WTC11 (cell line): ENCODE results near the gene SLC8B1. TPM values are rescaled to one million over a fixed set of nuclear protein-coding genes. Genes with fewer than 3 reads are reported as not detected.

ENCODE experiments used
- ATAC-seq: fragments of 200-7000 bp; cut with Tn5 transposase; 2 replicates; pipeline ENCODE4 v1.10.0; 2021; ENCODE audit warnings: mild to moderate bottlenecking, moderate library complexity
- CTCF ChIA-PET: fragments of 300-600 bp; sonication (Branson Sonifier 250); formaldehyde crosslinking; loops from one replicate; lab custom pipeline; 2021; ENCODE audit warnings: antibody characterized with exemption; lab: Charles Lee
- POLR2A ChIA-PET: fragments of 350-600 bp; sonication (Branson Sonifier 250); formaldehyde crosslinking; loops from one replicate; lab custom pipeline; 2021; ENCODE audit warnings: antibody characterized with exemption; lab: Charles Lee
- DNase-seq: peaks from one replicate; pipeline ENCODE4 v3.0.0; 2021; ENCODE audit warnings: low spot score
- H3K27ac Mint-ChIP-seq: 2 replicates; pipeline ENCODE4 v1.8.0; 2021; ENCODE audit warnings: mixed read lengths
- H3K27me3 Mint-ChIP-seq: 2 replicates; pipeline ENCODE4 v1.8.0; 2021; ENCODE audit warnings: low read depth, mild to moderate bottlenecking, moderate library complexity, mixed read lengths
- H3K36me3 Mint-ChIP-seq: 2 replicates; pipeline ENCODE4 v1.8.0; 2021; ENCODE audit warnings: mixed read lengths
- H3K4me1 Mint-ChIP-seq: 2 replicates; pipeline ENCODE4 v1.8.0; 2022; ENCODE audit warnings: mixed read lengths
- H3K4me3 Mint-ChIP-seq: 2 replicates; pipeline ENCODE4 v1.8.0; 2021; ENCODE audit warnings: mild to moderate bottlenecking, moderate library complexity, mixed read lengths
- H3K9me3 Mint-ChIP-seq: 2 replicates; pipeline ENCODE4 v1.8.0; 2021; ENCODE audit warnings: mixed read lengths
- CREB1 ChIP-seq: sonication (generic); formaldehyde crosslinking; IDR thresholded peaks from 2 replicates; pipeline ENCODE4 v1.8.0; 2023; ENCODE audit warnings: mild to moderate bottlenecking, missing genetic modification reagents
- ESRRA ChIP-seq: sonication (generic); formaldehyde crosslinking; IDR thresholded peaks from 2 replicates; pipeline ENCODE4 v1.8.1; 2022; ENCODE audit warnings: mild to moderate bottlenecking, missing genetic modification reagents, borderline replicate concordance
- ETV6 ChIP-seq: sonication (generic); formaldehyde crosslinking; IDR thresholded peaks from 2 replicates; pipeline ENCODE4 v1.8.1; 2022; ENCODE audit warnings: mild to moderate bottlenecking, missing genetic modification reagents
- IRF2 ChIP-seq: sonication (generic); formaldehyde crosslinking; IDR thresholded peaks from 2 replicates; pipeline ENCODE4 v1.8.0; 2022; ENCODE audit warnings: low read depth, missing genetic modification reagents, borderline replicate concordance
- MYBL2 ChIP-seq: sonication (generic); formaldehyde crosslinking; IDR thresholded peaks from 2 replicates; pipeline ENCODE4 v1.8.1; 2023; ENCODE audit warnings: mild to moderate bottlenecking, moderate library complexity, missing genetic modification reagents
- NR3C1 ChIP-seq: sonication (generic); formaldehyde crosslinking; conservative IDR thresholded peaks from 2 replicates; pipeline ENCODE4 v1.8.1; 2023; ENCODE audit warnings: low read depth, mild to moderate bottlenecking, missing genetic modification reagents
- OVOL2 ChIP-seq: fragments of 250-450 bp; sonication (Bioruptor Pico); IDR thresholded peaks from 2 replicates; pipeline ENCODE4 v1.9.0; 2021; ENCODE audit warnings: mild to moderate bottlenecking, borderline replicate concordance
- SMAD3 ChIP-seq: sonication (generic); formaldehyde crosslinking; IDR thresholded peaks from 2 replicates; pipeline ENCODE4 v1.8.0; 2022; ENCODE audit warnings: missing genetic modification reagents, mild to moderate bottlenecking, borderline replicate concordance
- SOX15 ChIP-seq: fragments of 250-450 bp; sonication (Bioruptor Pico); IDR thresholded peaks from 2 replicates; pipeline ENCODE4 v1.9.0; 2021; ENCODE audit warnings: mild to moderate bottlenecking
- ZNF671 ChIP-seq: fragments of 250-450 bp; sonication (Bioruptor Pico); IDR thresholded peaks from 2 replicates; pipeline ENCODE4 v1.8.0; 2021; ENCODE audit warnings: mild to moderate bottlenecking
- total RNA-seq: library from RNA; stranded (reverse); gene quantifications from 3 replicates; pipeline ENCODE4 v1.2.3, GENCODE V29; 2021
- TF ChIP-seq, protein P1 (sequence below): fragments of 250-450 bp; sonication (Bioruptor Pico); IDR thresholded peaks from 2 replicates; pipeline ENCODE4 v1.9.0; 2021; ENCODE audit warnings: moderate library complexity, mild to moderate bottlenecking, inconsistent platforms, borderline replicate concordance
- TF ChIP-seq, protein P2 (sequence below): sonication (generic); formaldehyde crosslinking; conservative IDR thresholded peaks from 2 replicates; pipeline ENCODE4 v1.8.1; 2023; ENCODE audit warnings: mild to moderate bottlenecking, low read depth, missing genetic modification reagents, moderate library complexity
- TF ChIP-seq, protein P3 (sequence below): sonication (generic); formaldehyde crosslinking; IDR thresholded peaks from 2 replicates; pipeline ENCODE4 v1.8.0; 2022; ENCODE audit warnings: mild to moderate bottlenecking, missing genetic modification reagents
- TF ChIP-seq, protein P4 (sequence below): fragments of 250-450 bp; sonication (Bioruptor Pico); IDR thresholded peaks from 2 replicates; pipeline ENCODE4 v1.8.0; 2021; ENCODE audit warnings: mild to moderate bottlenecking
- TF ChIP-seq, protein P5 (sequence below): sonication (generic); formaldehyde crosslinking; IDR thresholded peaks from 2 replicates; pipeline ENCODE4 v1.8.0; 2023; ENCODE audit warnings: missing genetic modification reagents, mild to moderate bottlenecking, borderline replicate concordance
- TF ChIP-seq, protein P6 (sequence below): sonication (generic); formaldehyde crosslinking; IDR thresholded peaks from 2 replicates; pipeline ENCODE4 v1.8.1; 2023; ENCODE audit warnings: mild to moderate bottlenecking, moderate library complexity, missing genetic modification reagents
- TF ChIP-seq, protein P7 (sequence below): sonication (generic); formaldehyde crosslinking; IDR thresholded peaks from 2 replicates; pipeline ENCODE4 v1.8.0; 2022; ENCODE audit warnings: mild to moderate bottlenecking, missing genetic modification reagents
- TF ChIP-seq, protein P8 (sequence below): fragments of 250-450 bp; sonication (Bioruptor Pico); conservative IDR thresholded peaks from 2 replicates; pipeline ENCODE4 v1.9.0; 2021; ENCODE audit warnings: mild to moderate bottlenecking

SLC8B1 gene
- total RNA-seq, 1 experiment from 2014 or later: 13.8 TPM

DNA sequence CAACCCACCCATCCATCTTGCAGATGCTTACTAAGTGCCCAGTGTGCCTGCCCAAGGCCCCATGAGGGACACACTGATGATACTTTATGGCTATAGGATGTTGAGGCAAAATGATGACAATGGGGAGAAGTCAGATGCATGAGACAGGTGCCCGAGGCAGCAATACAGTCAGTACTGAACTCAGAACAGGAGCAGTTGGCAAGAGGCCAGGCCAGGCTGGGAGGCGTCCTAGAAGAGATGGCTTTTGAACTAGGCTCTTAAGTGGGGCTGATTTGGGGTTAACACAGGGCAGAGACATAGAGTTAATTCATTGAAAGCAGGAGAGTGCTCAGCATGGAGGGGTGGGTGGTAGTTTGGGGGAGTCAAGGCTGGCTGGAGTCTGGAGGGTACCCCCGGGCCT is 39.1 kb upstream of the SLC8B1 start (continued):
- TF ChIP-seq, protein P1, sequence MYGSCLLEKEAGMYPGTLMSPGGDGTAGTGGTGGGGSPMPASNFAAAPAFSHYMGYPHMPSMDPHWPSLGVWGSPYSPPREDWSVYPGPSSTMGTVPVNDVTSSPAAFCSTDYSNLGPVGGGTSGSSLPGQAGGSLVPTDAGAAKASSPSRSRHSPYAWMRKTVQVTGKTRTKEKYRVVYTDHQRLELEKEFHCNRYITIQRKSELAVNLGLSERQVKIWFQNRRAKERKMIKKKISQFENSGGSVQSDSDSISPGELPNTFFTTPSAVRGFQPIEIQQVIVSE: no peak
- TF ChIP-seq OVOL2 (CRISPR knock-in tag): no peak
- TF ChIP-seq, protein P2, sequence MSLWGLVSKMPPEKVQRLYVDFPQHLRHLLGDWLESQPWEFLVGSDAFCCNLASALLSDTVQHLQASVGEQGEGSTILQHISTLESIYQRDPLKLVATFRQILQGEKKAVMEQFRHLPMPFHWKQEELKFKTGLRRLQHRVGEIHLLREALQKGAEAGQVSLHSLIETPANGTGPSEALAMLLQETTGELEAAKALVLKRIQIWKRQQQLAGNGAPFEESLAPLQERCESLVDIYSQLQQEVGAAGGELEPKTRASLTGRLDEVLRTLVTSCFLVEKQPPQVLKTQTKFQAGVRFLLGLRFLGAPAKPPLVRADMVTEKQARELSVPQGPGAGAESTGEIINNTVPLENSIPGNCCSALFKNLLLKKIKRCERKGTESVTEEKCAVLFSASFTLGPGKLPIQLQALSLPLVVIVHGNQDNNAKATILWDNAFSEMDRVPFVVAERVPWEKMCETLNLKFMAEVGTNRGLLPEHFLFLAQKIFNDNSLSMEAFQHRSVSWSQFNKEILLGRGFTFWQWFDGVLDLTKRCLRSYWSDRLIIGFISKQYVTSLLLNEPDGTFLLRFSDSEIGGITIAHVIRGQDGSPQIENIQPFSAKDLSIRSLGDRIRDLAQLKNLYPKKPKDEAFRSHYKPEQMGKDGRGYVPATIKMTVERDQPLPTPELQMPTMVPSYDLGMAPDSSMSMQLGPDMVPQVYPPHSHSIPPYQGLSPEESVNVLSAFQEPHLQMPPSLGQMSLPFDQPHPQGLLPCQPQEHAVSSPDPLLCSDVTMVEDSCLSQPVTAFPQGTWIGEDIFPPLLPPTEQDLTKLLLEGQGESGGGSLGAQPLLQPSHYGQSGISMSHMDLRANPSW (CRISPR knock-in tag): no peak

DNA sequence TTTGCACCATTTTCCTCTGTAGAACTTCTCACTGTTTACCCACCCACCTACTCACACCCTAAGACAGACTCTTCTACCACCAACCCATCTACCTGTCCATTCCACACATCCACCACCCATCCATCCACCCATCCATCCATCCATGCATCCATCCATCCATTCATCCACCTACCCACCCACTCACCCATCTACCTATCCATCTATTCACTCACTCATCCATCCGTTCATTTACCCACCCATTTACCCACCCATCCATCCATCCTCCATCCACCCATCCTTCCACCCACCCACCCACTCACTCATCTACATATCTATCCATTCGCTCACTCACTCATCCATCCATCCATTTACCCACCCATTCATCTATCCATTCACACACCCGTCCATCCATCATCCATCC is 38.5 kb upstream of the SLC8B1 start:
- Mint-ChIP-seq H3K27me3 (no peaks in the 10 kb centered on the region), H3K4me3 (no peak overlapping the region), H3K27ac (no peak overlapping the region), H3K9me3 (no peaks in the 10 kb centered on the region), H3K36me3 (peaks cover 21% of the 10 kb centered on the region), H3K4me1 (no peaks in the 10 kb centered on the region)
- CTCF ChIA-PET: no interaction called here
- ATAC-seq (no peak), DNase-seq (no peak)
- TF ChIP-seq, protein P3, sequence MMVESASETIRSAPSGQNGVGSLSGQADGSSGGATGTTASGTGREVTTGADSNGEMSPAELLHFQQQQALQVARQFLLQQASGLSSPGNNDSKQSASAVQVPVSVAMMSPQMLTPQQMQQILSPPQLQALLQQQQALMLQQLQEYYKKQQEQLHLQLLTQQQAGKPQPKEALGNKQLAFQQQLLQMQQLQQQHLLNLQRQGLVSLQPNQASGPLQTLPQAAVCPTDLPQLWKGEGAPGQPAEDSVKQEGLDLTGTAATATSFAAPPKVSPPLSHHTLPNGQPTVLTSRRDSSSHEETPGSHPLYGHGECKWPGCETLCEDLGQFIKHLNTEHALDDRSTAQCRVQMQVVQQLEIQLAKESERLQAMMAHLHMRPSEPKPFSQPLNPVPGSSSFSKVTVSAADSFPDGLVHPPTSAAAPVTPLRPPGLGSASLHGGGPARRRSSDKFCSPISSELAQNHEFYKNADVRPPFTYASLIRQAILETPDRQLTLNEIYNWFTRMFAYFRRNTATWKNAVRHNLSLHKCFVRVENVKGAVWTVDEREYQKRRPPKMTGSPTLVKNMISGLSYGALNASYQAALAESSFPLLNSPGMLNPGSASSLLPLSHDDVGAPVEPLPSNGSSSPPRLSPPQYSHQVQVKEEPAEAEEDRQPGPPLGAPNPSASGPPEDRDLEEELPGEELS (CRISPR knock-in tag): no peak
- no peak for TF ChIP-seq NR3C1 (CRISPR knock-in tag)
- TF ChIP-seq, protein P4, sequence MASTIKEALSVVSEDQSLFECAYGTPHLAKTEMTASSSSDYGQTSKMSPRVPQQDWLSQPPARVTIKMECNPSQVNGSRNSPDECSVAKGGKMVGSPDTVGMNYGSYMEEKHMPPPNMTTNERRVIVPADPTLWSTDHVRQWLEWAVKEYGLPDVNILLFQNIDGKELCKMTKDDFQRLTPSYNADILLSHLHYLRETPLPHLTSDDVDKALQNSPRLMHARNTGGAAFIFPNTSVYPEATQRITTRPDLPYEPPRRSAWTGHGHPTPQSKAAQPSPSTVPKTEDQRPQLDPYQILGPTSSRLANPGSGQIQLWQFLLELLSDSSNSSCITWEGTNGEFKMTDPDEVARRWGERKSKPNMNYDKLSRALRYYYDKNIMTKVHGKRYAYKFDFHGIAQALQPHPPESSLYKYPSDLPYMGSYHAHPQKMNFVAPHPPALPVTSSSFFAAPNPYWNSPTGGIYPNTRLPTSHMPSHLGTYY (CRISPR knock-in tag): no peak
- POLR2A ChIA-PET: no interaction called here

DNA sequence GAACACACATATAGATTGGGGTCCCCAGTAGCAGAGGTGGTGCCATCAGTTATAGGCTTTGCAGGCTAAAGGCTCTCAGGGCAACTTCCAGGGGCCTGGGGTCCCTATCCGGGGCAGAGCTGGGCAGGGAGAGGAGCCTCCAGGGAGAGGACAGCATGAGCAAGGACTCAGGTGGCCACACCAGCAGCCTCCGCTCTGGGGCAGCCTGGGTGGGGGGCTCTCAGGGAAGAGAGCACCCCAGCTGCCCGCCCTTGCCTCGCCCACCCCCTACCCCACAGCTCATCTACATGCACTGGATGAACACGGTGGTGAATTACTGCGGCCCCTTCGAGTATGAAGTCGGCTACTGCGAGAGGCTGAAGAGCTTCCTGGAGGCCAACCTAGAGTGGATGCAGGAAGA is 37.5 kb upstream of the SLC8B1 start:
- CTCF ChIA-PET: no interaction called here

More for the DNA sequence above, 37.5 kb upstream of the SLC8B1 start:
- TF ChIP-seq SOX15 (CRISPR knock-in tag) (no peak), SMAD3 (no peak), ZNF671 (no peak), CREB1 (no peak), MYBL2 (no peak), ETV6 (CRISPR knock-in tag) (no peak), IRF2 (CRISPR knock-in tag) (no peak), ESRRA (CRISPR knock-in tag) (no peak)
- TF ChIP-seq, protein P5, sequence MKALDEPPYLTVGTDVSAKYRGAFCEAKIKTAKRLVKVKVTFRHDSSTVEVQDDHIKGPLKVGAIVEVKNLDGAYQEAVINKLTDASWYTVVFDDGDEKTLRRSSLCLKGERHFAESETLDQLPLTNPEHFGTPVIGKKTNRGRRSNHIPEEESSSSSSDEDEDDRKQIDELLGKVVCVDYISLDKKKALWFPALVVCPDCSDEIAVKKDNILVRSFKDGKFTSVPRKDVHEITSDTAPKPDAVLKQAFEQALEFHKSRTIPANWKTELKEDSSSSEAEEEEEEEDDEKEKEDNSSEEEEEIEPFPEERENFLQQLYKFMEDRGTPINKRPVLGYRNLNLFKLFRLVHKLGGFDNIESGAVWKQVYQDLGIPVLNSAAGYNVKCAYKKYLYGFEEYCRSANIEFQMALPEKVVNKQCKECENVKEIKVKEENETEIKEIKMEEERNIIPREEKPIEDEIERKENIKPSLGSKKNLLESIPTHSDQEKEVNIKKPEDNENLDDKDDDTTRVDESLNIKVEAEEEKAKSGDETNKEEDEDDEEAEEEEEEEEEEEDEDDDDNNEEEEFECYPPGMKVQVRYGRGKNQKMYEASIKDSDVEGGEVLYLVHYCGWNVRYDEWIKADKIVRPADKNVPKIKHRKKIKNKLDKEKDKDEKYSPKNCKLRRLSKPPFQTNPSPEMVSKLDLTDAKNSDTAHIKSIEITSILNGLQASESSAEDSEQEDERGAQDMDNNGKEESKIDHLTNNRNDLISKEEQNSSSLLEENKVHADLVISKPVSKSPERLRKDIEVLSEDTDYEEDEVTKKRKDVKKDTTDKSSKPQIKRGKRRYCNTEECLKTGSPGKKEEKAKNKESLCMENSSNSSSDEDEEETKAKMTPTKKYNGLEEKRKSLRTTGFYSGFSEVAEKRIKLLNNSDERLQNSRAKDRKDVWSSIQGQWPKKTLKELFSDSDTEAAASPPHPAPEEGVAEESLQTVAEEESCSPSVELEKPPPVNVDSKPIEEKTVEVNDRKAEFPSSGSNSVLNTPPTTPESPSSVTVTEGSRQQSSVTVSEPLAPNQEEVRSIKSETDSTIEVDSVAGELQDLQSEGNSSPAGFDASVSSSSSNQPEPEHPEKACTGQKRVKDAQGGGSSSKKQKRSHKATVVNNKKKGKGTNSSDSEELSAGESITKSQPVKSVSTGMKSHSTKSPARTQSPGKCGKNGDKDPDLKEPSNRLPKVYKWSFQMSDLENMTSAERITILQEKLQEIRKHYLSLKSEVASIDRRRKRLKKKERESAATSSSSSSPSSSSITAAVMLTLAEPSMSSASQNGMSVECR (CRISPR knock-in tag): no peak
- TF ChIP-seq, protein P6, sequence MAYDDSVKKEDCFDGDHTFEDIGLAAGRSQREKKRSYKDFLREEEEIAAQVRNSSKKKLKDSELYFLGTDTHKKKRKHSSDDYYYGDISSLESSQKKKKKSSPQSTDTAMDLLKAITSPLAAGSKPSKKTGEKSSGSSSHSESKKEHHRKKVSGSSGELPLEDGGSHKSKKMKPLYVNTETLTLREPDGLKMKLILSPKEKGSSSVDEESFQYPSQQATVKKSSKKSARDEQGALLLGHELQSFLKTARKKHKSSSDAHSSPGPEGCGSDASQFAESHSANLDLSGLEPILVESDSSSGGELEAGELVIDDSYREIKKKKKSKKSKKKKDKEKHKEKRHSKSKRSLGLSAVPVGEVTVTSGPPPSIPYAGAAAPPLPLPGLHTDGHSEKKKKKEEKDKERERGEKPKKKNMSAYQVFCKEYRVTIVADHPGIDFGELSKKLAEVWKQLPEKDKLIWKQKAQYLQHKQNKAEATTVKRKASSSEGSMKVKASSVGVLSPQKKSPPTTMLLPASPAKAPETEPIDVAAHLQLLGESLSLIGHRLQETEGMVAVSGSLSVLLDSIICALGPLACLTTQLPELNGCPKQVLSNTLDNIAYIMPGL: no peak
- TF ChIP-seq, protein P7, sequence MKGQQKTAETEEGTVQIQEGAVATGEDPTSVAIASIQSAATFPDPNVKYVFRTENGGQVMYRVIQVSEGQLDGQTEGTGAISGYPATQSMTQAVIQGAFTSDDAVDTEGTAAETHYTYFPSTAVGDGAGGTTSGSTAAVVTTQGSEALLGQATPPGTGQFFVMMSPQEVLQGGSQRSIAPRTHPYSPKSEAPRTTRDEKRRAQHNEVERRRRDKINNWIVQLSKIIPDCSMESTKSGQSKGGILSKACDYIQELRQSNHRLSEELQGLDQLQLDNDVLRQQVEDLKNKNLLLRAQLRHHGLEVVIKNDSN: no peak
- TF ChIP-seq, protein P8, sequence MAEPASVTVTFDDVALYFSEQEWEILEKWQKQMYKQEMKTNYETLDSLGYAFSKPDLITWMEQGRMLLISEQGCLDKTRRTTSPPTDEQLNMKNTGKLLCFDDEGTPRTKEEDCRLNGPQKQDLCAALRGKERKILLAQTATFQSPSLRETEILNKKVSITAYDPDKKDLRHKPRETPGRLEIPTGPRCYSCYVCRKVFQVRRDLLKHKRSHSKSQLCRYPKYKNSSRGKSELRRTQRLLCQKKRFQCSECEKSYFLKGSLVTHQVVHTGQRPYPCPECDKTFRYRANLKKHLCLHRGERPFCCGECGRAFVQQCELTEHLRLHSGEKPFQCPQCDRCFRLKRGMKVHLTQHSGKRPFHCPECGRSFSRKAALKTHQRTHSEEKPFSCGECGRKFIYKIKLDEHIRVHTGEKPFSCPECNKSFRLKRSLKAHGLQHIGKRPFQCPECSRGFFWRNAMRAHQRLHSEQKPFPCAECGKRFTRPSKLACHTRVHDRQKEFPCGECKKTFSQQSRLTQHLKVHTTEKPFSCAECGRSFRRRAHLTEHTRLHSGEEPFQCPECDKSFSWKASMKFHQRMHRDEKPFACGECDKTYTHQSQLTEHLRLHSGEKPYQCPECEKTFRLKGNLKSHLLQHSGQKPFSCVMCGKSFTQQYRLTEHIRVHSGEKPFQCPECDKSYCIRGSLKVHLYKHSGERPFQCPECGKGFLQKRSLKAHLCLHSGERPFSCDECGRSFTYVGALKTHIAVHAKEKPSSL: no peak
- Mint-ChIP-seq H3K27me3 (no peaks in the 10 kb centered on the region), H3K36me3 (peaks cover 19% of the 10 kb centered on the region), H3K4me3 (no peak overlapping the region), H3K4me1 (no peaks in the 10 kb centered on the region), H3K27ac (no peak overlapping the region), H3K9me3 (no peaks in the 10 kb centered on the region)
- ATAC-seq: no peak
- POLR2A ChIA-PET: no interaction called here
- no peak for DNase-seq
